Superior temporal gyrus (tissue), 1 donor: Measurements from ENCODE around the gene ARL17B.
"Not testable (repeated sequence)": the region's sequence is repeated elsewhere in the genome, so short reads cannot be mapped to it uniquely, and the experiment has no call there.

Source experiments
- DNase-seq: peaks from one replicate; pipeline ENCODE4 v3.0.0-alpha.2; 2016; ENCODE audit errors: extremely low spot score

ARL17B gene

DNA sequence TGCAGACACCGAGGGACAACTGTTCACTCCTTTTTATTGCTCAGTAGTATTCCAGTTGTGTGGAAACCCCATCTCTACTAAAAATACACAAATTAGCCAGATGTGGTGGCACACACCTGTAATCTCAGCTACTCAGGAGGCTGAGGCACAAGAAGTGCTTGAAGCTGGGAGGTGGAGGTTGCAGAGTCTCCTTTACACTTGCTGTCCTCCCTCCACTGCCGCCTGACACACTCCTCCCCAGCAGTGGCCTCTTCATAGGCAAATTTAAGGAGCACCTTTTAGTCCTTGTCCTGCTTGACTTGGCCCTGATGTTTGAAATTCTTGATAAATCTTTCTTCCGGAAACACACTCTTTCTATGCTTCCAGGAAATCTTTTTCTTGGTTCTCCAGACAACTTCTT, 112.4 kb downstream of the ARL17B start:
- DNase-seq, result not testable (repeated sequence)

DNA sequence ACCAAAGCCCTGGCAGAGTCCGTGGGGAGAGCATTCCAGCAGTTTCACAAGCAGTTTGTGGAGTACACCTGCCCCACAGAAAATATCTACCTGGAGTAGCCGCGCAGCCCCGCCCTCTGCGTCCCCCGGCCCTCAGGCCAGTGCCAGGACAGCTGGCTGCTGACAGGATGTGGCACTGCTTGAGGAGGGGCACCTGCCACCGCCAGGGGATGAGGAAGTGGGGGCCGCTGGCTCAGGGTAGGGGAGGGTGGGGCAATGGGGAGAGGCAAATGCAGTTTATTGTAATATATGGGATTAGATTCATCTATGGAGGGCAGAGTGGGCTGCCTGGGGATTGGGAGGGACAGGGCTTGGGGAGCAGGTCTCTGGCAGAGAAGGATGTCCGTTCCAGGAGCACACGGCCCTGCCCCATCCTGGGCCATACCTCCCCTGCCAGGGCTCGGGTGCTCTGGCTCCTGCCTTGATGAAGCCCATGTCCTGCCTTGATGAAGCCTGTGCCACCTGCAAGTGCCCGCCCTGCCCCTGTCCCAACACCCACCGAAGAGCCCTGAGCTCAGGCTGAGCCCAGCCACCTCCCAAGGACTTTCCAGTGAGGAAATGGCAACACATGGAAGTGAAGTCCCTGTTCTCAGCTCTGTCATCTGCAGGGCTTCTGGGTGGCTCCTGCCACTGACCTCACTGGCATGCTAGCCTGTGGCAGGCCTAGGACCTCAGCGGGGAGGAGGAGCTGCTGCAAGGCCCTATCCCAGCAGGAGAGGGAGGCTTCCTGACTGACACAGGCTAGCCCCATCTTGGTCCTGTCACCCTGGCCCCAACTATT, 116.4 kb downstream of the ARL17B start:
- not testable (repeated sequence) for DNase-seq

DNA sequence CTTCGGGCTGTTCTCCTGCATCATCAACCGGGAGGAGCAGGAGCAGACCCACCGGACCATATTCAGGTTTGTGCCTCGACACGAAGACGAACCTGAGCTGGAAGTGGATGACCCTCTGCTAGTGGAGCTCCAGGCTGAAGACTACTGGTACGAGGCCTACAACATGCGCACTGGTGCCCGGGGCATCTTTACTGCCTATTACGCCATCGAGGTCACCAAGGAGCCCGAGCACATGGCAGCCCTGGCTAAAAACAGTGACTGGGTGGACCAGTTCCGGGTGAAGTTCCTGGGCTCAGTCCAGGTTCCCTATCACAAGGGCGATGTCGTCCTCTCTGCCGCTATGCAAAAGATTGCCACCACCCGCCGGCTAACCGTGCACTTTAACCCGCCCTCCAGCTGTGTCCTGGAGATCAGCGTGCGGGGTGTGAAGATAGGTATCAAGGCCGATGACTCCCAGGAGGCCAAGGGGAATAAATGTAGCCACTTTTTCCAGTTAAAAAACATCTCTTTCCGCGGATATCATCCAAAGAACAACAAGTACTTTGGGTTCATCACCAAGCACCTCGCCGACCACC, 117.1 kb downstream of the ARL17B start:
- DNase-seq, result not testable (repeated sequence)

DNA sequence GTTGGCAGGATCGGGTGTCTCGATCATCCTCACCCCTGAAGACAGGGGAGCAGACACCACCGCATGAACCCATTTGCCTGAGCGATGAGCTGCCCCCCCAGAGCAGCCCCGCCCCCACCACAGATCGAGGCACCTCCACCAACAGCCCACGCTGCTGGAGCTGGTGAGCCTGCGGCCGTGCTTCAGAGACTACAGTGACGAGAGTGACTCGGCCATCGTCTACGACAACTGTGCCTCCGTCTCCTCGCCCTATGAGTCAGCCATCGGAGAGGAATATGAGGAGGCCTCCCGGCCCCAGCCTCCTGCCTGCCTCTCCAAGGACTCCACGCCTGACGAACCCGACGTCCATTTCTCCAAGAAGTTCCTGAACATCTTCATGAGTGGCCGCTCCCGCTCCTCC, 117.6 kb downstream of the ARL17B start:
- DNase-seq, result not testable (repeated sequence)

DNA sequence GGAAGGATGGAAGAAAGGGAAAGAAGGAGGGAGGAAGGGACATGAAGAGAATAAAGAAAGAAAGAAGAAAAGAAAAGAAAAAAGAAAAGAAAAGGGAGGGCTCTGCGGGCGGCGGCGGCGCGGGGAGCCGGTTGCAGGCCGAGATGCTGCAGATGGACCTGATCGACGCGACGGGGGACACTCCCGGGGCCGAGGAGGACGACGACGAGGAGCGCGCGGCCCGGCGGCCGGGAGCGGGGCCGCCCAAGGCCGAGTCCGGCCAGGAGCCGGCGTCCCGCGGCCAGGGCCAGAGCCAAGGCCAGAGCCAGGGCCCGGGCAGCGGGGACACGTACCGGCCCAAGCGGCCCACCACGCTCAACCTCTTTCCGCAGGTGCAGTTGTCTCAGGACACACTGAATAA, 118.1 kb downstream of the ARL17B start:
- not testable (repeated sequence) for DNase-seq

DNA sequence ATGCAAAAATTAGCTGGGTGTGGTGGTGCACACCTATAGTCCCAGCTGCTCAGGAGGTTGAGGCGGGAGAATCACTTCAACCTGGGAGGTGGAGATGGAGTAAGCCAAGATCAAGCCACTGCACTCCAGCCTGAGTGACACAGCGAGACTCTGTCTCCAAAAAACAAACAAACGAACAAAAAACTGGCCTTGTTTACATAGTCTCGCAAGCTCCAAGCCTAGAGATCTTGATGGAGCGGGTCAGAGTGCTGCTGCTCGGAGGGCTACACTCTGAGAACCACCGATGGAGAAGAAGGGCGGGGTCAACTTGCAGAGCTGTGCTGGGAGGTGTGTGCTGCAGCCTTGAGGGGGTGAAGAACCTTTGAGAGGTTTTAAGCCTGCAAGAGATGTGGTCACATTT, 130.2 kb downstream of the ARL17B start:
- not testable (repeated sequence) for DNase-seq

DNA sequence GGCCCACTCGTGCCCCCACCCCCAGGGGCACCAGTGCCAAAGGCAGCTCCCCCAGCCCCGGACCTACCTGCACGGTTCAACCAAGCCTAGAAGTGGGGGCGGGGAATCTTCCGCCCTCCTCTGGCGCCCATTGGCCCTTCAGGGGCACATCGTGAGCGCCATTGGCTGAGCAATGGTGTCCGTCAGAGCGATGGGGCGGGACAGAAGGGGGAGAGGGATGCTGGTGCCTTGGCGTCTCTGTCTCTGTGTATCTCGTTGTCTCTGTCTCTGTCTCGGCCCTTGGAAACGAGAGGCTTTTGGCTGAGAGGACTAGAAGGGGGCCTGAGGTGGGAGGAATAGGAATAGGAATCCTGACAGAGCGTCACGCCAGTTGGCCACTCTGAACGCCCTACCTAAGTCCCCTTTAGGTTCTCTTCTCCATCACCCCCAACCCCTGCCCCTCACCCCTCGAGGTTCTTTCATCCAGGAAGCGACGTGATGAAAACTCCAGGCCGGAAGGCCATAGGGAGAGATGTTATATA, 136.2 kb downstream of the ARL17B start:
- DNase-seq, result peak; percentile 98

DNA sequence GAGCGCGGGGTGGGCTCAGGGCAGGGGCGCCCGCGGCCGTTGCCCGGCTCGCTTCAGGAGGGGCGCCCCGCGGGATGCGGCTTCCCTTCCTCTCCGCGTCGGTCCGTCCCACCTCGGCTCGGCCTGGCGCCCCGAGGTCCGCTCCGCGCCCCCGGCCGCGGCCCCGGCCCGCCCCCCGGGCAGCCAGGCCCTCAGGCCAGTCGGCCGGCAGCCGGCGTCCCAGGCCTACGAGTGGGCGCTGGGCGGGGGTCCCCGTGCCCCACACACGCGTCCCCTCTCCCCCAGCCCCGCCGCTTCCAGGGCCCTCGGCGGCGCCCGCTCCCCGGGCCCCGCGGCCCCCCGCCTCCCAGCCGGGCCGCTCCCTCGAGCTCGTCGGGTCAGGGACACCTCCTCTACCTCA, 136.7 kb downstream of the ARL17B start:
- DNase-seq, result not testable (repeated sequence)
